HG03064 (cell line): ENCODE results near the gene RUNX3.

Experiments used
- ATAC-seq: cut with Tn5 transposase; IDR thresholded peaks from one replicate; pipeline ENCODE4 v1.9.1; 2021; ENCODE audit warnings: low read depth; ENCODE audit not compliant: unreplicated experiment

RUNX3 gene

GRCh38 chr1:24963943-24964693 is 34.0 kb upstream of the RUNX3 start:
- no peak for ATAC-seq

- ATAC-seq = no peak
Measured at GRCh38 chr1:24963099-24963872, 33.2 kb upstream of the RUNX3 start.

- no peak for ATAC-seq
Measured at GRCh38 chr1:24961961-24962861, 32.1 kb upstream of the RUNX3 start.

- ATAC-seq = no peak
Measured at GRCh38 chr1:24961334-24961733, 31.3 kb upstream of the RUNX3 start.

- ATAC-seq = no peak
Measured at GRCh38 chr1:24960071-24960801, 30.2 kb upstream of the RUNX3 start.

GRCh38 chr1:24959623-24959975 is 29.5 kb upstream of the RUNX3 start:
- no peak for ATAC-seq

- ATAC-seq = no peak
Measured at GRCh38 chr1:24958766-24959622, 28.9 kb upstream of the RUNX3 start.

GRCh38 chr1:24957808-24958752 is 28.0 kb upstream of the RUNX3 start:
- no peak for ATAC-seq

GRCh38 chr1:24957016-24957807 is 27.1 kb upstream of the RUNX3 start:
- no peak for ATAC-seq

GRCh38 chr1:24955779-24956365 is 25.8 kb upstream of the RUNX3 start:
- ATAC-seq = no peak

GRCh38 chr1:24955161-24955560 is 25.1 kb upstream of the RUNX3 start:
- ATAC-seq = no peak

GRCh38 chr1:24954631-24955030 is 24.6 kb upstream of the RUNX3 start:
- ATAC-seq = no peak

- ATAC-seq = no peak
Measured at GRCh38 chr1:24954022-24954421, 23.9 kb upstream of the RUNX3 start.

- ATAC-seq = no peak
Measured at GRCh38 chr1:24952413-24952841, 22.4 kb upstream of the RUNX3 start.

- ATAC-seq = no peak
Measured at GRCh38 chr1:24951810-24952412, 21.8 kb upstream of the RUNX3 start.

- ATAC-seq = no peak
Measured at GRCh38 chr1:24951337-24951736, 21.3 kb upstream of the RUNX3 start.
